KOPT-K1 (cell line): ENCODE data around the gene CFAP126.
A peak's percentile ranks its signal among the peaks of the same experiment; 100 is the strongest.
"Not testable (repeated sequence)": the region's sequence is repeated elsewhere in the genome, so short reads cannot be mapped to it uniquely, and the experiment has no call there.

Experiments used
- H3K27ac ChIP-seq: fragments of 200-600 bp; sonication (generic); 2 replicates; pipeline ENCODE4 v1.5.1; 2016; ENCODE audit warnings: antibody characterized with exemption, mild to moderate bottlenecking, low read depth, low read length; ENCODE audit not compliant: poor library complexity, severe bottlenecking
- H3K36me3 ChIP-seq: fragments of 200-600 bp; sonication (generic); 2 replicates; pipeline ENCODE4 v1.5.1; 2017; ENCODE audit warnings: antibody characterized with exemption, mild to moderate bottlenecking, low read length, moderate library complexity; ENCODE audit not compliant: insufficient read depth
- H3K9me3 ChIP-seq: fragments of 200-600 bp; sonication (generic); 2 replicates; pipeline ENCODE4 v1.5.1; 2017; ENCODE audit warnings: antibody characterized with exemption, low read length, mild to moderate bottlenecking; ENCODE audit not compliant: insufficient read depth, poor library complexity, severe bottlenecking

CFAP126 gene, protein sequence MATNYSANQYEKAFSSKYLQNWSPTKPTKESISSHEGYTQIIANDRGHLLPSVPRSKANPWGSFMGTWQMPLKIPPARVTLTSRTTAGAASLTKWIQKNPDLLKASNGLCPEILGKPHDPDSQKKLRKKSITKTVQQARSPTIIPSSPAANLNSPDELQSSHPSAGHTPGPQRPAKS

DNA sequence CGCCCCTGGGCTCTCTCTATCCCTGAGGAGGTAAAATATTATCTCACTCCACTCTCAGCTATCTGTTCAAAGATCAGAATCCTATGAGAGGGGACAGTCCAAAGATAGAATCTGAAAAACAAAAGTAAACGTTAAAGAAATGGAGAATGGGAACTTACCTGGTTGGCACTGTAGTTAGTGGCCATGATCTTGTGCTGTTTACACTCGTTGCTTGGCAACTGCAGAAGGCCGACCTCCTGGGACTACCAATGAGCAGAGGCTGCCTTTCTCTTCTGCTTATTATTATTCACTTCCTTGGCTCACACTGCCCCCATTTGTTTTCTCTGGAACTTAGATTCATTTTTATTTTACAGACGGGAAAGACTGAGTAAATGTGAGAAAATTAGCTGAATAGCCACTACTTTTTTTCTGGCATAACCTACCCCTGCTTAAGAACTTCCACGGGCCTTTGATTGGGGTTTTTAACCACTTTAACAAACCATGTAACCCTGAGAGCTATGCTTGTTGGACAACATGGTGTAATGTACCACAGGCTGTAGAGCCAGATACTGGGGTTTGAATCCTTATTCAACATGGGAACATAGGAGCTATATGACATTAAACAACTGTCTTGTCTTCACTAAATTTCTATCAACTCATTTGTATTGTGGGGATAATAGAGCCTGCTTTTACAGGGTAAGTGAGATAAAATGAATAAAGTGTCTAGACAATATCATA is at the start of gene CFAP126:
CFAP126 (minus strand) TSS at position 193 of the 717 bp plus-strand sequence; CDS start at position 185, 8 bp downstream.
- no peaks in the 10 kb centered on the region for H3K9me3 ChIP-seq
- peaks cover 37% of the 10 kb centered on the region for H3K36me3 ChIP-seq
- H3K27ac ChIP-seq = no peak within 1 kb of the TSS

DNA sequence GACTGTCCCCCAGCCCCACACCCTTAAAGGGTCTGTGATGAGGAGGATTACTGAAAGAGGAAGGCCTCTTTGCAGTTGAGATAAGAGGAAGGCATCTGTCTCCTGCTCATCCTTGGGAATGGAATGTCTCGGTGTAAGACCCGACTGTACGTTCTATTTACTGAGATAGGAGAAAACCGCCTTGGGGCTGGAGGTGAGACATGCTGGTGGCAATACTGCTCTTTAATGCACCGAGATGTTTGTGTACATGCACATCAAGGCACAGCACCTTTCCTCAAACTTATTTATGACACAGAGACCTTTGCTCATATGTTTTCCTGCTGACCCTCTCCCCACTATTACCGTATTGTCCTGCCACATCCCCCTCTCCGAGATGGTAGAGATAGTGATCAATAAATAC is 45.4 kb upstream of the CFAP126 start:
- H3K36me3 ChIP-seq, H3K27ac ChIP-seq, H3K9me3 ChIP-seq: not testable (repeated sequence)

DNA sequence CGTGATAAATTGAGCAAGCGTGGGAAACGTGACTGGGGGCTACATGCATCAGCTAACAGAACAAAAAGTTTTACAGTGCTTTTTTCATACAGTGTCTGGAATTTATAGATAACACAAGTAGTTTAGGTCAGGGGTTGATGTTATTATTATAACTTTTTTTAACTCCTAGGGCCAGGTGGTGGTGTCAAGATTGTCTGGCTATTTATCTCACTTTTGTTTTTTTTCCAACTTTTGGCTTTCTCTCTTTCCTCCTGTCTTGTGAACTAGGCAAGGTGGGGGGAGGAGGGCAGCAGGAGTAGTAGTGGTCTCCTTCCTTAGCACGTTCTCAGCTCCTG is 42.9 kb upstream of the CFAP126 start:
- not testable (repeated sequence) for H3K36me3 ChIP-seq, H3K9me3 ChIP-seq
- H3K27ac ChIP-seq = peak overlapping the region; percentile 41

DNA sequence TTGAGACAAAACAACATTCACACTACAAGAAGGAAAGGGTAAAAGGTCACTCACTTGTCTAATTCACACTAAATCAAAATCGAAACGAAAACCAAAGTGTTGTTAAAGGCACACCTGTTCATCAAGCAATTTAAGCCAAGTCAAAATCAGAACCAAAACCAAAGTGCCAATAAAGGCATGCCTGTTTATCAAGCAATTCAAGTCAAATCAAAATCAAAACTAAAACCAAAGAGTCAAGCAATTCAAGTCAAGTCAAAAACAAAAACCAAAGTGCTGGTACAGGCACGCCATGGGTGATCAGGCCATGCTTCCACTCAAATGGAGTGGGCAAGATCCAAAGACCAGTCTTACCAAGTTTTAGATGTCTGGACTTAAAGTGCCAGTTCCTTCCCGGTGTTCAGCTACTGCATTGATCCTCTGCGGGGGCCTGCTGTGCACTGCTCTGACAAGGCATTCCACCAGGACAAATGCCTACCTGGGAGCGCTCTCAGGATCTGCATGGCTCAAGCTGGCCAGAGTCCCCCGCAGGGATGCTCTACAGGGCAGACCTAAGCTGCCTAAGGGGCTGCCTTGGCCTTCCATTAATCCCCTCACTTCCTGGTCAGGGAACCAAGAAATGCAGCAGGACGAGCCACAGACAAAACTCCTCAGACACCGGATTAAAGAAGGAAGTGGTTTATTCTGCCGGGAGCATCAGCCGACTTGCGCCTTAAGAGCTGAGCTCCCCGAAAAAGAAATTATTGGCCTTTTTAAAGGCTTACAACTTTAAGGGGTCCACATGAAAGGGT is 42.4 kb upstream of the CFAP126 start:
- not testable (repeated sequence) for H3K36me3 ChIP-seq, H3K9me3 ChIP-seq
- peak overlapping the region; percentile 41 for H3K27ac ChIP-seq

DNA sequence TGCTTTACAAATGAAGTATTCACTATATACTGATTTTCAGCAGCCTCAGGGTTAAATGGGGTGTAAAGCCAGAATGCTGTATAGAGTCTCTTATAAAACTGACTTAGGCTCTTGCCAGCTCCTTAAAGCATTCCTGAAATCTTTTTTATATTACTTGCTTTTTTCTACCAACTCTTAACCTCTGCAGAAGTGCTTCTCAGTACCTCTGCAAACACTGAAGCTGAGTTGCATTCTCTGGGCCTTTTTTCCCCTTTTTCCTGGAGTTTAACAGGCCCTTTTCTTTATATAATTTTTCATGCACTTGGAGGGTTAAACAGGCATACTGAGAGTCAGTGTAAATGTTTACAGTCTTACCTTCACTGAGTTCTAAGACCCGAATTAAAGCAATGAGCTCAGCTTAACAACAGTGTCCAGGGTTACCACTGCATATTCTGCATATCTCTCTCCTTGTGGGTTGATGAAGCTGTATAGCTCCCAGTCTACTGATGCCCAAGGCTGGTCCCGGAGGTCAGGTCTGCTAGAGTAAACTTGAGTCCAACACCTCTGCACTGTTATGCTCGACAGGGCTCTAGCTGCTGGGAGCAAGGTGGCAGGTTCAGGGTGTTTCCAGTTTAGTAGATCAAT is 40.9 kb upstream of the CFAP126 start:
- Histone ChIP-seq H3K9me3 (no peaks in the 10 kb centered on the region), H3K27ac (no peak overlapping the region), H3K36me3 (no peaks in the 10 kb centered on the region)

DNA sequence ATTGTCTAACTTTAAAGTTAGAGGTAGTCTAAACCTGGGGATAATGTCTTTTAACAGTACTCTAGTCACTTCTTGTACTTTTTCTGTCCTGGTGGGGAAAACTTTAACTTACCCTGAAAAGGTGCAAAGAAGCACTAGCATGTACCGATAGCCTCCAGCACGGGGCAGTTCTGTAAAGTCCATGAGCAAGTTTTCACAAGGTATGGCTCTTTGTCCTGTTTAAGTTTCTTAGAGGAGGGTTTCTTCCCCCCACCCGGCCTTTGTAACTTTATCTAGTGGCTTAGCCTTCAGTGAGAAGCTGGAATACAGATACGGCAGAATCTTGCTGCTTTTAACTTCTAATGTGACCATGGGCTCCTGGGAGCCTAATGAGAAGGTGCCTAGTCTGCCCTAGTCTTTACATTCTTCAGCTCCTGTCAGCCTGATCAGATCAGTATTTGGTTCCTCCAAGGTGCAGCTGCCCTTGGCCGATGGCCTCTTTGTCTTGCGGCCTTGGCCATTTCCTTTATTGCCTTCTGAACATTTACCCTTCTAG is 39.8 kb upstream of the CFAP126 start:
- H3K36me3 ChIP-seq = no peaks in the 10 kb centered on the region
- H3K9me3 ChIP-seq = no peaks in the 10 kb centered on the region
- no peak overlapping the region for H3K27ac ChIP-seq

DNA sequence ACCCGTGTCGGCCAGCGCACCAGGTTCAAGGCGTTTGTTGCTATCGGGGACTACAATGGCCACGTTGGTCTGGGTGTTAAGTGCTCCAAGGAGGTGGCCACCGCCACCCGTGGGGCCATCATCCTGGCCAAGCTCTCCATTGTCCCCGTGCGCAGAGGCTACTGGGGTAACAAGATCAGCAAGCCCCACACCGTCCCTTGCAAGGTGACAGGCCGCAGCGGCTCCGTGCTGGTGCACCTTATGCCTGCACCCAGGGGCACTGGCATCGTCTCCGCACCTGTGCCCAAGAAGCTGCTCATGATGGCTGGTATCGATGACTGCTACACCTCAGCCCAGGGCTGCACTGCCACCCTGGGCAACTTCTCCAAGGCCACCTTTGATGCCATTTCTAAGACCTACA is 38.9 kb upstream of the CFAP126 start:
- not testable (repeated sequence) for H3K9me3 ChIP-seq, H3K27ac ChIP-seq, H3K36me3 ChIP-seq

DNA sequence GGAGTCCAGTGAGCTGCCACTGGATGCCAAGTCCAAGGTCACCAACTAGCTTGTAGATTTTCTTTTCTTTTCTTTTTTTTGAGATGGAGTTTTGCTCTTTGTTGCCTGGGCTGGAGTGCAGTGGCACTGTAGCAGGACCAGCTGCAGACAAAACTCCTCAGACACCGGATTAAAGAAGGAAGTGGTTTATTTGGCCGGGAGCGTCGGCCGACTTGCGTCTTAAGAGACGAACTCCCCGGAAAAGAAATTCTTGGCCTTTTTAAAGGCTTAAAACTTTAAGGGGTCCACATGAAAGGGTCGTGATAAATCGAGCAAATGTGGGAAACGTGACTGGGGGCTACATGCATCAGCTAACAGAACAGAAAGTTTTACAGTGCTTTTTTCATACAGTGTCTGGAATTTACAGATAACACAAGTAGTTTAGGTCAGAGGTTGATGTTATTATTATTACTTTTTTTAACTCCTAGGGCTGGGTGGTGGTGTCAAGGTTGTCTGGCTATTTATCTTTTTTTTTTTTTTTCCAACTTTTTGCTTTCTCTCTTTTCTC is 36.4 kb upstream of the CFAP126 start:
- no peak overlapping the region for H3K27ac ChIP-seq
- no peaks in the 10 kb centered on the region for H3K36me3 ChIP-seq
- no peaks in the 10 kb centered on the region for H3K9me3 ChIP-seq

DNA sequence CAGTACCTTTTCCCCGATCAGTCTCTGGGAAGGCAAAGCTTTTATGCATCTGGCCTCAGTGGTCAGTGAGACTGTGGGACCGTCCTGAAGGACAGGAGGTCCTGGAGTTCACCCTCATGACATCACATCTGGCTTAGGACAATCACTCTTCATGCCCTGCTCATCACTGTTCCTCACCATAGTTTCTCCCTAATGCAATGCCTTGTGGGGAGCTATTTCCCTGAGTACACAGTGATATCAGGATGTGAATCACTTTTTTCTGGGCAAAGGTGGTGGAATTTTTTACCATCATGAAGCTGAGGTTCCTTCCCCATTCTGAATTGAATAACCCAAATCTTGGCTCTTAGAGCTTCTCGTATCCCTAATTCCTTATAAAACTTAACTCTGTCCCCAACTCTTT is 34.8 kb upstream of the CFAP126 start:
- Histone ChIP-seq H3K9me3 (no peaks in the 10 kb centered on the region), H3K27ac (no peak overlapping the region), H3K36me3 (no peaks in the 10 kb centered on the region)

DNA sequence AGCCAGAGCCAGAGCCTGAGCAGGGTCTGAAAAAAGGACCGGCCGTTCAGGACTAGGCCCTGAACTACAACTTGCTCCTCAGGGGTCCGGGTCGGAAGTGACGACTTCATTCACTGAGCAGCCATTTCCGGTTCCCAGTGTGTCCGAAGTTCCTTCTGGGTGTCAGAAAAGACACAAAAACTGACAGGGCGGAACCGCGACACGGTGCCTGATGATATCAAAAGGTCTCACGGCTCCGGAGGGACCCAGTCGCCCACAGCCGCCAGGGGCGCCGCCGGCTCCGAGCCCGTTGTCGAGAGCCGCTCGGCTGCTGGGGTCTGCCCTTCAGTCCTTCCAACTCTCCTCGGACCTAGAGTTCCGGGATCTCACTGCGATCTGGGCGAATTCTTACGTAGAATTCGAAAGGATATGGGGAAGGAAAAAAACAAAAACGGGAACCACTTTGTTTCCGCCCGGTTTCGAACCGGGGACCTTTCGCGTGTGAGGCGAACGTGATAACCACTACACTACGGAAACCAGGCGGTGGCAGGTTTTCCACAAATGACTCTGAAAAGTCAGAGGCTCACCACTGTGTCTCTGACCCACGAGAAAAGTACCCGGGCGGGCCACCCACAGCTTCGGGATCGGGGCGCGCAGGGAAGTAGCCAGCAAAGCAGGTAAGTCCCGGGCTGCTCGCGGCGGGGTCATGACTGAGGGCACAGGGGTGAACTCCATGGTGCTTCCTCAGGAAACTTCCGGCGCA is 31.8 kb upstream of the CFAP126 start:
- no peaks in the 10 kb centered on the region for H3K9me3 ChIP-seq
- H3K27ac ChIP-seq = peak overlapping the region; percentile 93

GRCh38 chr1:161398900-161399256 is 31.2 kb upstream of the CFAP126 start:
- Histone ChIP-seq H3K27ac (peak overlapping the region; percentile 93), H3K9me3 (no peaks in the 10 kb centered on the region), H3K36me3 (no peaks in the 10 kb centered on the region)

More for the DNA sequence above, 31.8 kb upstream of the CFAP126 start:
- H3K36me3 ChIP-seq = no peaks in the 10 kb centered on the region

- H3K27ac ChIP-seq, H3K36me3 ChIP-seq: not testable (repeated sequence)
Observed at GRCh38 chr1:161397038-161397437, 29.4 kb upstream of the CFAP126 start.

DNA sequence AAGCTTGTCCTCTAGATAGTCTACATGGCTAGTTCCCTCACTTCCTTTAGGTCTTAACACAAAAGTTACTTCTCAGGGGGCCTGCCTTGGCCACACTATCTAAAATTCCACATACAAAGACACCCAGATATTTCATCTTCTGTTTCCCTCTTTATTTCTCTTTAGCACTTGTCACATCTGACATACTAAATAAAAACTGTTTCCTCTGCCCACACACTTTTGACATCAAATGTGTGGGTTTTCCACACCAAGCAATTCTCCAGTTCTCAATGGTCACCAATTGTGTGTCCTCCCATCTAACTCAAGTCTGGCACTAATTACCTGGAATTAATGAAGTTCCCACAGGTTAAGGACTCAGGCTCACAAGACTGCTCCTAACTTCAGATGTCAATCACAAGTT is 25.5 kb upstream of the CFAP126 start:
- Histone ChIP-seq H3K9me3 (no peaks in the 10 kb centered on the region), H3K36me3 (no peaks in the 10 kb centered on the region), H3K27ac (no peak overlapping the region)

More at GRCh38 chr1:161397038-161397437, 29.4 kb upstream of the CFAP126 start:
- not testable (repeated sequence) for H3K9me3 ChIP-seq

GRCh38 chr1:161391611-161392010 is 23.9 kb upstream of the CFAP126 start:
- Histone ChIP-seq H3K27ac (no peak overlapping the region), H3K36me3 (no peaks in the 10 kb centered on the region), H3K9me3 (no peaks in the 10 kb centered on the region)
